AG10803 (cell line): ENCODE data around the gene ZDHHC14.

Experiments
- DNase-seq: peaks from one replicate; pipeline ENCODE4 v3.0.0; 2010; ENCODE audit warnings: low read depth
- H3K4me3 ChIP-seq: 2 replicates; pipeline ENCODE4 v1.5.1; 2011; ENCODE audit warnings: mild to moderate bottlenecking, low read length, control low read depth
- TF ChIP-seq, protein P1 (sequence below): conservative IDR thresholded peaks from 2 replicates; pipeline ENCODE4 v1.5.1; 2011; ENCODE audit warnings: mild to moderate bottlenecking, low read length, control low read depth, inconsistent platforms

ZDHHC14 gene

GRCh38 chr6:157637516-157637915 lies 256.5 kb downstream of the ZDHHC14 start:
- TF ChIP-seq, protein P1, sequence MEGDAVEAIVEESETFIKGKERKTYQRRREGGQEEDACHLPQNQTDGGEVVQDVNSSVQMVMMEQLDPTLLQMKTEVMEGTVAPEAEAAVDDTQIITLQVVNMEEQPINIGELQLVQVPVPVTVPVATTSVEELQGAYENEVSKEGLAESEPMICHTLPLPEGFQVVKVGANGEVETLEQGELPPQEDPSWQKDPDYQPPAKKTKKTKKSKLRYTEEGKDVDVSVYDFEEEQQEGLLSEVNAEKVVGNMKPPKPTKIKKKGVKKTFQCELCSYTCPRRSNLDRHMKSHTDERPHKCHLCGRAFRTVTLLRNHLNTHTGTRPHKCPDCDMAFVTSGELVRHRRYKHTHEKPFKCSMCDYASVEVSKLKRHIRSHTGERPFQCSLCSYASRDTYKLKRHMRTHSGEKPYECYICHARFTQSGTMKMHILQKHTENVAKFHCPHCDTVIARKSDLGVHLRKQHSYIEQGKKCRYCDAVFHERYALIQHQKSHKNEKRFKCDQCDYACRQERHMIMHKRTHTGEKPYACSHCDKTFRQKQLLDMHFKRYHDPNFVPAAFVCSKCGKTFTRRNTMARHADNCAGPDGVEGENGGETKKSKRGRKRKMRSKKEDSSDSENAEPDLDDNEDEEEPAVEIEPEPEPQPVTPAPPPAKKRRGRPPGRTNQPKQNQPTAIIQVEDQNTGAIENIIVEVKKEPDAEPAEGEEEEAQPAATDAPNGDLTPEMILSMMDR, result no peak
- DNase-seq, result no peak

DNA sequence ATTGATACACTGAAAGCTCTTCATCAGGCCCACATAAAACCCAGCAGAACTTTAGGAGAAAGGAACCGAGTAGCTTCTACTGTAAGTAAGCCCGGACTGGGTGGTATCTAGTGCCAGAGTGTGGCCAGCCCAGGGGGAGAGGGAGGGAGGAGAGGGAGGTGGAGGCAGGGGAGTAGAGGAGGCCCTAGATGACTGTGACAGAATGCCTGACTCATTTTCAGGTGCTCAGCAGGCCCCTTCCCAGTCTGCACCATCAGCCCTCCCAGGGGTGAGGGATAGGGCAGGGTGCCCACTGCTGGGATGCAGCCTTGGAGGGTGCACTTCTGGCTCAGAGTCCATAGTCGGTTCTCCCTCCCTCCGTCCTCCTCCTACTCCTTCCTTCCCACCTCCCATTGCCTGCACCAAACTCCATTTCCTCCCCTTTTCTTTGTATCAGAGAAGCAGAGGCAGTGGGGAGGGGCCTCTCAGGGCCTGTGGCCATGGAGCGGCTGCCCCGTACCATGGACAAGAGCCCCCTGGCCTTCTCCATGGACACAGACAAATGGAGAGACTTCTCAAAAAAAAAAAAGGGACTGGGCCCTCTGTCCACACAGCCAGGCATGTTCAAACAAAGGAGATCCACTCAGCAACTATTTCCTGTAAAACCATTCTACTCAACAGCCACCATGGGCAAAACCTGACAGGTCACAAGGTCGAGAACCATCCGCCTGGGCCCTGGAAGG lies 257.1 kb downstream of the ZDHHC14 start:
- TF ChIP-seq, protein P1, result no peak
- no peak overlapping the region for H3K4me3 ChIP-seq
- no peak for DNase-seq

More at GRCh38 chr6:157637516-157637915, 256.5 kb downstream of the ZDHHC14 start:
- H3K4me3 ChIP-seq, result no peak overlapping the region

DNA sequence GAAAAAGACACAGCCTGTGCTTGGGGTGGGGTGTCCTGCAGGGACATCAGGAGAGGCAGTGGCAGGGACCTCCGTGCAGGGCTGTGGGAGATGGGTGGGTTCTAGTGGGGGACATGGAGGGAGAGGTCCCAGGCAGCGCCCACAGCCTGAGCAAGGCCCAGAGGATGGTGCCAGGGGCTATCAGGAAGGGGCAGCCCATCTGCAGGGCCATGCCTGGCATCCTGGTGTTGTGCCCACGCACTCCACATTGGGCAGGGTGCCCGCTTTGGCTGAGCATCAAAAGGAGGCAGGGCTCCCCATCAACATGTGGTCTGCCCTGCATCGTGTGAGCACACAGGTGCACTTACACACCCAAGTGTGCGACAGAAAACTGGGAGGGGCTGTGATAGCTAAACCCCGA lies 257.8 kb downstream of the ZDHHC14 start:
- H3K4me3 ChIP-seq, result no peak overlapping the region
- TF ChIP-seq, protein P1, result no peak
- no peak for DNase-seq

DNA sequence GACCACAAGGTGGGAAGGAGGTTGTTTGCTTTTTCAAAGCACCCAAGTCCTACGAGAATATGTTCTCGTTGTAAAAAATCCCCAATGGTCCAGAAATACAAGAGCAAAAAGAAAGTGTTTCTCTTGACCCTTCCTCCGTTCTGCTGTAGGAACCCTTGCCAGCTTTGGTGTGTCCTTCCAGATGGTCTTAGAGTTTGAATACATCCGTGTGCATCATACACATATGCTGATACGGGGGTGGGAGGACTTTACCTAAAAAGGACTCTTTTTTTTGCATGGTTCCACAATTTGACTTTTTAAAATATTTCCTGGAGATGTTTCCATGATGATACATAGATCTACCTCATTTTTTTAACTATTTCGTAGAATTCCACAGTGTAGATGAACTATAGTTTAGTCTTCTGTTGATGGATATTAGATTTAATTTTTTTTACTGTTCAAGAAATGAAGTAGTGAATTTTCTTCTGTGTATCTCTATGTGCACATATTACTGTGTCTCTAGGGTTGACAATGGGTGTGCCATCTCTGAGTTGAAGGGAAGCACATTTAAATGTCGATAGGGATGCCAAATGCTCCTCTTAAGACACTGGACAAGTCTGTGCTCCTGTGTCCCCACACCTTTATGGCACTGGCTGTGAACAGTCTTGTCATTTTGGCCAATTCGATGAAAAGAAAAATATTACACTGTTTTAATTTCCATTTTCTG lies 259.9 kb downstream of the ZDHHC14 start:
- DNase-seq, result no peak
- TF ChIP-seq, protein P1, result no peak
- H3K4me3 ChIP-seq, result no peak overlapping the region

- no peak overlapping the region for H3K4me3 ChIP-seq
- TF ChIP-seq, protein P1, result no peak
- DNase-seq, result no peak
Measured at GRCh38 chr6:157641837-157642236, 260.8 kb downstream of the ZDHHC14 start.

DNA sequence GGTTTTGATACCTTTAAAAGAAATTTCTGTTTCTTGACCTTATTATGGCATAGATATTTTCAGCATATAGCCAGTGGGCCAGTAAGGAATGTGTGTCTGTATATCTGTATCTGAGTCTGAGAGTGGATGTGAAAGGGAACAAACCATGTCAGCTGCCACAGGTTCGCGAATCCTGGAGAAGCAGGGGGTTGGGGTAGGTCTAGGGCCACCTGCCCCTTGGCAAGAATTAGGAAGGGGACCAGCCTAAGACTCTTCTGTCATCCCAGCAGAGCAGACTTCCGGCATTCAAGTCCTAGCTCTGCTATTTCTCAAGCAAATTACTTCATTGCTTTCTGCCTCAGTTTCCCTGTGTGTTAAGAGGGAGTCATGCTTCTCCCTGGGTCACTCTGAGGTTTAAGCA lies 261.7 kb downstream of the ZDHHC14 start:
- DNase-seq, result no peak
- TF ChIP-seq, protein P1, result no peak
- no peak overlapping the region for H3K4me3 ChIP-seq
